Neural crest cell (in vitro differentiated cells): ENCODE results near the gene FSTL4. TPM values are rescaled to one million over a fixed set of nuclear protein-coding genes. Genes with fewer than 3 reads are reported as not detected.

Experiments
- DNase-seq: peaks from one replicate; pipeline ENCODE4 v3.0.0; 2021; ENCODE audit warnings: low read depth, mixed read lengths, low spot score
- H3K27ac Mint-ChIP-seq: one replicate; pipeline ENCODE4 v1.8.0; 2021; ENCODE audit warnings: mild to moderate bottlenecking, mixed read lengths; ENCODE audit not compliant: unreplicated experiment
- H3K27me3 Mint-ChIP-seq: 2 replicates; pipeline ENCODE4 v1.8.0; 2021; ENCODE audit warnings: low read depth, mild to moderate bottlenecking, mixed read lengths
- H3K36me3 Mint-ChIP-seq: 2 replicates; pipeline ENCODE4 v1.8.0; 2021; ENCODE audit warnings: low read depth, mild to moderate bottlenecking, mixed read lengths
- H3K4me1 Mint-ChIP-seq: 2 replicates; pipeline ENCODE4 v1.8.0; 2021; ENCODE audit warnings: mixed read lengths
- H3K4me3 Mint-ChIP-seq: one replicate; pipeline ENCODE4 v1.8.0; 2021; ENCODE audit warnings: mild to moderate bottlenecking, mixed read lengths
- H3K9me3 Mint-ChIP-seq: 2 replicates; pipeline ENCODE4 v1.8.0; 2021; ENCODE audit warnings: mixed read lengths
- total RNA-seq: library from RNA; stranded (reverse); gene quantifications from 2 replicates; pipeline ENCODE4 v1.2.1, GENCODE V29; 2021
- TF ChIP-seq, protein P1 (sequence below): fragments of 200-600 bp; sonication (generic); conservative IDR thresholded peaks from 2 replicates; pipeline ENCODE4 v1.5.0; 2021; ENCODE audit warnings: antibody characterized with exemption, mild to moderate bottlenecking

The FSTL4 gene
- total RNA-seq, 1 donor from 2014 or later, result 2.0 TPM

DNA sequence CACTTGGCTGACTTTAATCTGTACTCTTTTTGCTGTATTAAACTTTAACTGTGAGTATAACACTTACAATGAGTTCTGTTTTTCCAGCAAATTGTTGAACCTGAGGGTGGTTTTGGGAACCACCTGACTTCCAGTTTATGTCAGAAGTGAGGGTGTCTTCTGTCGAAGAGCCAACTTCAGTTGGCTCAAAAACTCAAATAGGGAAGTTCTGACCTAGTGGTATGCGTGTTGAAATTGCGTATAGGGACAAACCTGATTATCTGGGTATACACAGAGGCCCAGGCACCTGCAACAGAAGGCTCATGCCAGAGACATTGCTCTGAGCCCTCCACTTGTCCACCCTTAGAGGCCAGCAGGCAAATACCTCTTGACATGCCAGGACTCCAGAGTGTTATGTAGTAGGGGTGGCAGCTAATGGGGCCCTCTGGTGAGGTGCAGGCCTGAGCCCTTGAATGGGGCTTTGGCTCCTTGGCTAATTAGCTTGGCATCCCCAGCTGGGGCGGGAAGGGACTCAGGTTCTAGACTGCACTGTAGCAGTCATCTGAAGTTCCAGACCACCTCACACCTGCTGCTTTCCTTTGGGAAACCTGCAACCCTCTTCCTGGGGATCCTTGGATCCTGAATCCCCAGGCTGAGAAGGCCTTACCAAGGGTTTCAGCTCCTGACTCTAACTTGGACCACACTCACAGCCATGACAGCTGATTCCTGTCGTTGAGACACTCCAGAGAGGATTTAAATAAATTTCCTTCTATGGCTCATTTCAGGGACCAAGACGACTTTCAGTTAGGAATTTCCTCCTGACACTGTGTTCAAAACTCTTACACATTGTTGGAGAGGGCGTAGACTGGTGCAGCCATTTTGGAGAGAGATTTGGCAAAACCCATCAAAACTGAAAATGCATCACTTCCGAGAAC, 370.9 kb downstream of the FSTL4 start:
- Mint-ChIP-seq H3K4me3 (no peak overlapping the region), H3K4me1 (peaks cover 14% of the 10 kb centered on the region), H3K27me3 (no peaks in the 10 kb centered on the region), H3K9me3 (peaks cover 6% of the 10 kb centered on the region), H3K27ac (no peak overlapping the region), H3K36me3 (no peaks in the 10 kb centered on the region)
- TF ChIP-seq, protein P1, sequence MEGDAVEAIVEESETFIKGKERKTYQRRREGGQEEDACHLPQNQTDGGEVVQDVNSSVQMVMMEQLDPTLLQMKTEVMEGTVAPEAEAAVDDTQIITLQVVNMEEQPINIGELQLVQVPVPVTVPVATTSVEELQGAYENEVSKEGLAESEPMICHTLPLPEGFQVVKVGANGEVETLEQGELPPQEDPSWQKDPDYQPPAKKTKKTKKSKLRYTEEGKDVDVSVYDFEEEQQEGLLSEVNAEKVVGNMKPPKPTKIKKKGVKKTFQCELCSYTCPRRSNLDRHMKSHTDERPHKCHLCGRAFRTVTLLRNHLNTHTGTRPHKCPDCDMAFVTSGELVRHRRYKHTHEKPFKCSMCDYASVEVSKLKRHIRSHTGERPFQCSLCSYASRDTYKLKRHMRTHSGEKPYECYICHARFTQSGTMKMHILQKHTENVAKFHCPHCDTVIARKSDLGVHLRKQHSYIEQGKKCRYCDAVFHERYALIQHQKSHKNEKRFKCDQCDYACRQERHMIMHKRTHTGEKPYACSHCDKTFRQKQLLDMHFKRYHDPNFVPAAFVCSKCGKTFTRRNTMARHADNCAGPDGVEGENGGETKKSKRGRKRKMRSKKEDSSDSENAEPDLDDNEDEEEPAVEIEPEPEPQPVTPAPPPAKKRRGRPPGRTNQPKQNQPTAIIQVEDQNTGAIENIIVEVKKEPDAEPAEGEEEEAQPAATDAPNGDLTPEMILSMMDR, result no peak
- DNase-seq, result no peak

DNA sequence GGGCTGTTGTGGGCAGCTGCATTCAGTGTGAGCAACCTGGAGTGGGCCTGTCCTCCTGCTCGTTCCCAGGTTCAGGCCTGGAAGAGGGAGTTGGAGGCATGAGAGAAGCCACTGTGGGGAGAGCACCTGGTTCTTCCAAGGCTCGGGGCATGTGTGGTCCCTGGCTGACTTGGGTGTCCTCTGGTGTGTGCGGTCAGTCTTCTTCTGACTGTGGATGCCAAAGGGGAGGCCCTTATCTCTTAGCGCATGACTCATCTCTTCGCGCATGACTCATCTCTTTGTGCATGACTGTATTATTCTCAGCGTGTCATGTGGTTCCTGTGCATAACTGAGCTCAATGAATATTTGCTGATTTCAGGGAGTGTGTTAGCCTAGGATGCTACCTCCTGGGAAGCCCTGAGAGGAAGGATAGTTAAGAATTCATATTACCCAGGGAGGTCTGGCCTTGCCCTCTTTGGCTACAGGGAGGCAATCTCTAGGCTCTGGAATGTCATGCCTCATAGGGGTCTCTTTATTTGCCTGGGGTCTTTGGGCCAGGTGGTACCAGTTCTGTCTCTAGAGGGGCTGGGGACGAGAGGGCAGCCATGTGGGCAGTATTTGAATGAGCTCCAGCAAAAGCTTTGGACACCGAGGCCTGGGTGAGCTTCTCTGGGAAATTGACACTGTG, 371.8 kb downstream of the FSTL4 start:
- no peaks in the 10 kb centered on the region for H3K36me3 Mint-ChIP-seq
- peaks cover 6% of the 10 kb centered on the region for H3K9me3 Mint-ChIP-seq
- no peaks in the 10 kb centered on the region for H3K27me3 Mint-ChIP-seq
- TF ChIP-seq, protein P1, result no peak
- DNase-seq, result no peak
- peaks cover 10% of the 10 kb centered on the region for H3K4me1 Mint-ChIP-seq
- no peak overlapping the region for H3K4me3 Mint-ChIP-seq
- no peak overlapping the region for H3K27ac Mint-ChIP-seq

DNA sequence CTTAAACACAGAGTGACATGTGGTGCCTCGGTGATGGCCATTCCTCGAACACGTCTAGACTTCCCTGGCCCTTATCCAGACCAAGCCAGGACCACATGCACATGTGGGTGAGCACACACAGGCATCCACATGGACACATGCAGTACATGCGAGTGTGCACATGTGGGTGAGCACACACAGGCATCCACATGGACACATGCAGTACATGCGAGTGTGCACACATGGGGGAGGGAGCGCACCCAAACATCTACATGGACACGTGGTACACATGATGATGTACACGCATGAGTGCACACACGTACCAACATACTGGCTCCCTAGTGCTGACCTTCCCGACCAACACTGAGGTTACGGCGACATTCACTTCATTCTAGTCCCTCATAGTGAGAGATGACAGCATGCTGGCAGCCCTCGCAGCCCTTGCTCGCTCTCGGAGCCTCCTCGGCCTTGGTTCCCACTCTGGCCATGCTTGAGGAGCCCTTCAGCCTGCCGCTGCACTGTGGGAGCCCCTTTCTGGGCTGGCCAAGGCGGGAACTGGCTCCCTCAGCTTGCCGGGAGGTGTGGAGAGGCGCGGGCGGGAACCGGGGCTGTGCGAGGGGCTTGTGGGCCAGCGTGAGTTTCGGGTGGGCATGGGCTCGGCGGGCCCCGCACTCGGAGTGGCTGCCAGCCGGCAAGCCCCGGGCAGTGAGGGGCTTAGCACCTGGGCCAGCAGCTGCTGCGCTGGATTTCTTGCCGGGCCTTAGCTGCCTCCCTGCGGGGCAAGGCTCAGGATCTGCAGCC, 373.7 kb downstream of the FSTL4 start:
- no peak overlapping the region for H3K4me3 Mint-ChIP-seq
- no peaks in the 10 kb centered on the region for H3K27me3 Mint-ChIP-seq
- H3K9me3 Mint-ChIP-seq, result peaks cover 6% of the 10 kb centered on the region
- peaks cover 5% of the 10 kb centered on the region for H3K4me1 Mint-ChIP-seq
- H3K27ac Mint-ChIP-seq, result no peak overlapping the region
- no peaks in the 10 kb centered on the region for H3K36me3 Mint-ChIP-seq
- no peak for DNase-seq
- TF ChIP-seq, protein P1, result no peak

DNA sequence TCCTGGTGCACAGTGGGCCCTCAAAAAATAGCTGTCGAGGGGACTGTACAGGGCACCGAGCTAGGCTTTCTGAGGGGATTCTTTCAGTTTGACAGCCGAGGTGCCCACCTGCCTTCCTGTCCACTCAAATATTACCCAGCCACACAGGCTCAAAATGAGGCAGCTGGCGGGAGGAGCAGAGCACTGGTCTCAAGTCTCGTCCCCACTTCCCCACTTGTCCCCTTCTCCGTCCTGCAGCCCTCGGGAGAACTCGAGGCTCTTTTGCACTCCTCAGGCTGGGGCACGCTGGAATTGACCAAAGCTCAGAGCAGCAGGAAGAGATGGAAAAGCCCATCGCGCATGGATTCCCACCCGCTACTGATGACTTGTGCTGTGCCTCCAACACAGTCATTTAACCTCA, 375.4 kb downstream of the FSTL4 start:
- Mint-ChIP-seq H3K27me3 (no peaks in the 10 kb centered on the region), H3K4me3 (no peak overlapping the region), H3K9me3 (peaks cover 6% of the 10 kb centered on the region), H3K27ac (no peak overlapping the region), H3K4me1 (no peaks in the 10 kb centered on the region), H3K36me3 (no peaks in the 10 kb centered on the region)
- TF ChIP-seq, protein P1, result no peak
- no peak for DNase-seq

DNA sequence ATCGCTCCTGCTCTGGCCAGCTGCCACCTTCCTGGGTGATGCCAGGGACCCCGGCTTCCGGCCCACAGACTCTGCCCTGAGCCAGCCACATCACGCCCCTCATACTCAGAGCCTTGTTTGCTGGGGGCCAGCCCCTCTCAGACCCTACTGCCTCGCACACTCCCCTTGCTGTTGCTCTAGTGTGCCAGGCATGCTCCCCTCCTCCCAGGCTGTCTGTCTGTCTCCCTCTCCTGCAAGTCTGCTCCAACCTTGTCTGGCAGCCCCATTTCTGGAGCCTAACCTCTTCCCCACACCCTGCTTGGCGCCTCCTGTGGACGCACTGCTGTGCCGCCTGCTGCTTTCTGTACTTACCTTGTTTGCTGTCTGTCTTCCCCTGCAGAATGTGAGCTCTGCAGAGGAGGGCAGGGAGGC, 375.8 kb downstream of the FSTL4 start:
- Mint-ChIP-seq H3K27ac (no peak overlapping the region), H3K27me3 (no peaks in the 10 kb centered on the region), H3K9me3 (peaks cover 6% of the 10 kb centered on the region), H3K36me3 (no peaks in the 10 kb centered on the region), H3K4me3 (no peak overlapping the region), H3K4me1 (no peaks in the 10 kb centered on the region)
- no peak for DNase-seq
- TF ChIP-seq, protein P1, result no peak
